Calu3 (cell line): ENCODE results near the gene ZNF846. TPM values are rescaled to one million over a fixed set of nuclear protein-coding genes. Genes with fewer than 3 reads are reported as not detected.

ENCODE experiments used
- BruUV-seq: library from RNA; stranded (reverse); fragments of 400-500 nt; replicated peaks from 2 replicates; lab custom pipeline; 2021; lab: Mats Ljungman, UMichigan
- CTCF ChIA-PET: fragments of 300-600 bp; sonication (Branson Sonifier 250); formaldehyde crosslinking; loops from one replicate; lab custom pipeline; 2022; ENCODE audit warnings: antibody characterized with exemption; lab: Charles Lee
- DNase-seq: peaks from one replicate; pipeline ENCODE4 v3.0.0; 2022
- H3K27ac Mint-ChIP-seq: one replicate; pipeline ENCODE4 v1.8.0; 2022; ENCODE audit warnings: mixed read lengths; ENCODE audit not compliant: unreplicated experiment
- H3K27me3 Mint-ChIP-seq: one replicate; pipeline ENCODE4 v1.8.0; 2022; ENCODE audit warnings: mixed read lengths; ENCODE audit not compliant: unreplicated experiment
- H3K36me3 Mint-ChIP-seq: one replicate; pipeline ENCODE4 v1.8.0; 2022; ENCODE audit warnings: mild to moderate bottlenecking, moderate library complexity, mixed read lengths; ENCODE audit not compliant: insufficient read depth, unreplicated experiment
- H3K4me1 Mint-ChIP-seq: one replicate; pipeline ENCODE4 v1.8.0; 2022; ENCODE audit warnings: mild to moderate bottlenecking, low read depth, mixed read lengths; ENCODE audit not compliant: unreplicated experiment
- H3K4me3 Mint-ChIP-seq: one replicate; pipeline ENCODE4 v1.8.0; 2022; ENCODE audit warnings: mild to moderate bottlenecking, low read depth, moderate library complexity, mixed read lengths; ENCODE audit not compliant: unreplicated experiment
- H3K9me3 Mint-ChIP-seq: one replicate; pipeline ENCODE4 v1.8.0; 2022; ENCODE audit warnings: low read depth, mixed read lengths; ENCODE audit not compliant: unreplicated experiment
- intact Hi-C: fragments of 100-400 bp; cut with micrococcal nuclease; formaldehyde crosslinking; loops from one replicate; pipeline ENCODE4 v1.10.0; 2022; ENCODE audit not compliant: unreplicated experiment
- total RNA-seq: library from RNA; stranded (reverse); gene quantifications from 2 replicates; pipeline ENCODE4 v1.2.3, GENCODE V29; 2022
- TF ChIP-seq, protein P1 (sequence below): fragments of 200-600 bp; IDR thresholded peaks from one replicate; pipeline ENCODE4 v1.8.0; 2022; ENCODE audit warnings: antibody characterized with exemption; ENCODE audit not compliant: unreplicated experiment

The ZNF846 gene
- total RNA-seq, 1 experiment from 2014 or later = 7.8 TPM

DNA sequence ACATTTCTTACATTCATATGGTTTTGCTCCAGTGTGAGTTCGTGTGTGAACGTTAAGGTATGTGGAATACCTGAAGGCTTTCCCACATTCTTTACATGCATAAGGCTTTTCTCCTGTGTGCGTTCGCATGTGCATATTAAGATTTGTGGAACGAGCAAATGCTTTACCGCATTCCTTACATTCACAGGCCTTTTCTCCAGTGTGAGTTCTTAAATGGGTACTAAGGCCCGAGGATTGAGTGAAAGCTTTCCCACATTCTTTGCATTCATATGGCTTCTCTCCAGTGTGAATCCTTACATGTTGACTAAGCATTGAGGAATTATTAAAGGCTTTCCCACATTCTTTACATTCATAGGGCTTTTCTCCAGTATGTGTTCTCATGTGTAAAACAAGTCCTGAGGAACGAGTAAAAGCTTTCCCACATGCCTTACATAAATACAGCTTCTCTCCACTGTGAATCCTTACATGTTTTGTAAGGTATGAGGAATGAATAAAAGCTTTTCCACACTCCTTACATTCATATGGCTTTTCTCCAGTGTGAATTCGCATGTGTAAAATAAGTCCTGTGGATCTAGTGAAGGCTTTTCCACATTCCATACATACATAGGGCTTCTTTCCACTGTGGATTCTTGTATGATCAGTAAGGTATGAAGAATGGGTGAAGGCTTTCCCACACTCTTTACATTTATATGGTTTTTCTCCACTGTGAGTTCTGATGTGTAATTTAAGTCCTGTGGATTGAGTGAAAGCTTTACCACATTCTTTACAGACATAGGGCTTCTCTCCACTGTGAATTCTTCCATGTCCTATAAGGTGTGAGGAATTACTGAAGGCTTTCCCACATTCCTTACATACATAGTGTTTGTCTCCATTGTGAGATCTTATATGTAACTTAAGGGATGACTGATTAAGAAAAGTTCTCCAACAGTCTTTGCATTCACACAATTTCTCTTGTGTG, 10.7 kb downstream of the ZNF846 start:
- Mint-ChIP-seq H3K4me3 (no peak overlapping the region), H3K36me3 (no peaks in the 10 kb centered on the region), H3K4me1 (no peaks in the 10 kb centered on the region), H3K9me3 (peaks cover 7% of the 10 kb centered on the region), H3K27me3 (no peaks in the 10 kb centered on the region), H3K27ac (no peak overlapping the region)
- BruUV-seq = no TSS peak
- no peak for DNase-seq
- TF ChIP-seq, protein P1, sequence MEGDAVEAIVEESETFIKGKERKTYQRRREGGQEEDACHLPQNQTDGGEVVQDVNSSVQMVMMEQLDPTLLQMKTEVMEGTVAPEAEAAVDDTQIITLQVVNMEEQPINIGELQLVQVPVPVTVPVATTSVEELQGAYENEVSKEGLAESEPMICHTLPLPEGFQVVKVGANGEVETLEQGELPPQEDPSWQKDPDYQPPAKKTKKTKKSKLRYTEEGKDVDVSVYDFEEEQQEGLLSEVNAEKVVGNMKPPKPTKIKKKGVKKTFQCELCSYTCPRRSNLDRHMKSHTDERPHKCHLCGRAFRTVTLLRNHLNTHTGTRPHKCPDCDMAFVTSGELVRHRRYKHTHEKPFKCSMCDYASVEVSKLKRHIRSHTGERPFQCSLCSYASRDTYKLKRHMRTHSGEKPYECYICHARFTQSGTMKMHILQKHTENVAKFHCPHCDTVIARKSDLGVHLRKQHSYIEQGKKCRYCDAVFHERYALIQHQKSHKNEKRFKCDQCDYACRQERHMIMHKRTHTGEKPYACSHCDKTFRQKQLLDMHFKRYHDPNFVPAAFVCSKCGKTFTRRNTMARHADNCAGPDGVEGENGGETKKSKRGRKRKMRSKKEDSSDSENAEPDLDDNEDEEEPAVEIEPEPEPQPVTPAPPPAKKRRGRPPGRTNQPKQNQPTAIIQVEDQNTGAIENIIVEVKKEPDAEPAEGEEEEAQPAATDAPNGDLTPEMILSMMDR = no peak
- intact Hi-C loops = no loop called here
- CTCF ChIA-PET = no interaction called here

DNA sequence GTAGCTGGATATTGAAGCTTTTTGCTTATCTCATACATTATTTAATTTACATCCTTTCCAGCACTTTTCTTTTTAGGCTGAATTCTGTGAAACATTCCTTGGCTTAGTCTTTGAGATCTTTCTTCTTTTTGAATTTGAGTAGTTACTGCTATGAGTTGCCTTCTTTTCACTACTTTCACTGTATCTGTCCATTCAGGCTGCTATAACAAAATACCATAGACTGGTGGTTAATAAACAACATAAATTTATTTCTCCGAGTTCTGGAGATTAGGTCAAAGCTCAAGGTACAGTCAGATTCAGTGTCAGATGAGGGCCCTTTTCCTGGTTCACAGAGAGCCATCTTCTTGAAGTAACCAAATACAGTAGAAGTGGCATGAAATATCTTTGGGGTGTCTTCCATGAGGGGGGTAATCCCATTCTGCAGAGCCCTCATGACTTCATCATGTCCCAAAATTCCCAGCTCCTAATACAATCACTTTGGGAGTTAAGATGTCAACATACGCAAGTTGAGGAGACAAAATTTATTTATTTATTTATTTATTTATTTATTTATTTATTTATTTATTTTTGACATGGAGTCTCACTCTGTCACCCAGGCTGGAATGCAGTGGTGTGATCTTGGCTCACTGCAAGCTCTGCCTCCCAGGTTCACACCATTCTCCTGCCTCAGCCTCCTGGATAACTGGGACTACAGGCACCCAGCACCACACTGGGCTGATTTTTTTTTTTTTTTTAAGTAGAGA, 15.7 kb downstream of the ZNF846 start:
- peaks cover 9% of the 10 kb centered on the region for H3K9me3 Mint-ChIP-seq
- intact Hi-C loops = no loop called here
- H3K27ac Mint-ChIP-seq = no peak overlapping the region
- H3K27me3 Mint-ChIP-seq = no peaks in the 10 kb centered on the region
- no peaks in the 10 kb centered on the region for H3K4me1 Mint-ChIP-seq
- TF ChIP-seq, protein P1 = no peak
- H3K4me3 Mint-ChIP-seq = no peak overlapping the region
- BruUV-seq = no TSS peak
- CTCF ChIA-PET = no interaction called here
- no peaks in the 10 kb centered on the region for H3K36me3 Mint-ChIP-seq
- DNase-seq = no peak

DNA sequence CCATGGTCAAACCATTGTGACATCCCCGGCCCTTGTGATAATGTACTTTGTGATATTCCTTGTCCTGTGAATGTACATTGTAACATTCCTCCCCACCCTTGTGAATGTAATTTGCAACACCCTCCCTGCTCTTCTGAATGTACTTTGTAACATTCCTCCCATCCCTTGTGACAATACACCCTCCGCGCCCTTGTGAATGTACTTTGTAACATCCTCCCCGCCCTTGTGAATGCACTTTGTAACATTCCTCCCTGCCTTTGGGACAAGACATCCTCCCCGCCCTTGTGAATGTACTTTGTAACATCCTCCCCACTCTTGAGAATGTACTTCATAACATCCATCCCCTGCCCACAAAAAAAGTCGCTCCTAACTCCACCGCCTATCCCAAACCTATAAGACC, 17.1 kb downstream of the ZNF846 start:
- no TSS peak for BruUV-seq
- H3K9me3 Mint-ChIP-seq = peaks cover 9% of the 10 kb centered on the region
- no peak overlapping the region for H3K27ac Mint-ChIP-seq
- no peaks in the 10 kb centered on the region for H3K36me3 Mint-ChIP-seq
- no peaks in the 10 kb centered on the region for H3K27me3 Mint-ChIP-seq
- no peak for DNase-seq
- no peaks in the 10 kb centered on the region for H3K4me1 Mint-ChIP-seq
- intact Hi-C loops = no loop called here
- no peak overlapping the region for H3K4me3 Mint-ChIP-seq
- CTCF ChIA-PET = no interaction called here
- TF ChIP-seq, protein P1 = no peak

DNA sequence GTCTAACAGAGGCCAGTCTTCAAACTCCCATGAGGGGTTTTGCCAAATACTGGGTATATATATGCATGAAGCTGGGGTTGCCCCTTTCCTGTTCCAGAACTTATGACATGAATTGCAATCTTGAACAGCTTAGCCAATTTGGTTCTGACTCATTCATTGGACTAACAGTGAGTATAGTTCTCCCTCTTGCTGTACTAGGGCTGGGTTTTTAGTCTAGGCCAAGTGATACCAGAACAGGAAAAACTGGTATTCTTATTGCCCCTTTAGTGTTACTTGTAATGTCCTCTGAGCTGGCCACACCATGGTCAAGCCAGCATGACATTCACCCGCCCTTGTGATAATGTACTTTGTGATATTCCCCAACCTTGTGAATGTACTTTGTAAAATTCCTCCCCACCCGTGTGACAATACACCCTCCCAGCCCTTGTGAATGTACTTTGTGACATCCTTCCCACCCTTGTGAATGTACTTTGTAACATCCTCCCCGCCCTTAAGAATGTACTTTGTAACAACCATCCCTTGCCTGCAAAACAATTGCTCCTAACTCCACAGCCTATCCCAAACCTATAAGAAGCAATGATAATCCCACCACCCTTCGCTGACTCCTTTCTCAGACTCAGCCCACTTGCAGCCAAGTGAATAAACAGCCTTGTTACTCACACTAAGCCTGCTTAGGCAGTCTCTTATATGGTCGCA, 26.9 kb downstream of the ZNF846 start:
- CTCF ChIA-PET = no interaction called here
- H3K4me3 Mint-ChIP-seq = no peak overlapping the region

More for the DNA sequence above, 26.9 kb downstream of the ZNF846 start:
- intact Hi-C loops = no loop called here
- BruUV-seq = no TSS peak
- TF ChIP-seq, protein P1 = no peak
- Mint-ChIP-seq H3K4me1 (no peaks in the 10 kb centered on the region), H3K9me3 (peaks cover 10% of the 10 kb centered on the region), H3K27ac (no peak overlapping the region), H3K27me3 (no peaks in the 10 kb centered on the region), H3K36me3 (no peaks in the 10 kb centered on the region)
- DNase-seq = peak; percentile 3
